ENCODE measurements around the gene SEPTIN5. TPM values are rescaled to one million over a fixed set of nuclear protein-coding genes. Genes with fewer than 3 reads are reported as not detected.

The SEPTIN5 gene
- total and polyA plus RNA-seq, 9 of the 15 experiments (the other 6 are each of a cell fraction or from before 2014, with no cell fraction given) = 0.03 to 195 (median 119) TPM

- TF ChIP-seq ID3 (CRISPR knock-in tag; IDR thresholded peaks at IDR 0.05) = no peak
- TF ChIP-seq ID3 (tag; IDR thresholded peaks at IDR 0.05) = peak; percentile 59; the same call in 1 of the 2 replicates
- TF ChIP-seq BCOR (IDR thresholded peaks at IDR 0.05) = peak; percentile 59; the same call in 1 of the 2 replicates
- TF ChIP-seq NFXL1 (CRISPR knock-in tag; IDR thresholded peaks at IDR 0.05) = no peak
- TF ChIP-seq STAT6 (CRISPR knock-in tag; IDR thresholded peaks at IDR 0.05) = peak; percentile 46; the same call in 1 of the 2 replicates
- peak; percentile 12 for TF ChIP-seq NELFE (IDR thresholded peaks at IDR 0.05; ENCODE audit: insufficient read depth, insufficient read length)
- TF ChIP-seq ERF (CRISPR knock-in tag; IDR thresholded peaks at IDR 0.05) = 0 out of 2 replicates have a peak, but pooled peaks have one; percentile 56
- TF ChIP-seq RCOR1 (IDR thresholded peaks at IDR 0.05; ENCODE audit: borderline replicate concordance in 1 of 2, low read depth in 2 of 2, low read length in 2 of 2) = no peak
Observed at GRCh38 chr22:19743081-19743480, 28.8 kb downstream of the SEPTIN5 start (continued).

GRCh38 chr22:19743651-19744050 lies 29.3 kb downstream of the SEPTIN5 start:
- Histone ChIP-seq H3K9me3 (replicated peaks; ENCODE audit: control insufficient read depth, insufficient read depth, low read depth, low read length) (no peaks in the 10 kb centered on the region), H2AFZ (ENCODE audit: low read depth, low read length) (no peak overlapping the region), H3K27me3 (ENCODE audit: control insufficient read depth in 2 of 2, insufficient read depth in 2 of 2, low read length in 2 of 2) (peaks cover 5 to 61% of the 10 kb centered on the region in 2 experiments; a peak in 4 of 5 replicates), H3K79me2 (ENCODE audit: control insufficient read depth, insufficient read depth, low read length) (no peaks in the 10 kb centered on the region), H3K4me1 (replicated peaks in 1 of 2; ENCODE audit: control insufficient read depth in 2 of 2, insufficient read depth in 2 of 2, low read length in 2 of 2) (peaks cover 0 to 71% of the 10 kb centered on the region in 2 experiments; a peak in 3 of 5 replicates), H3K4me3 (no peak overlapping the region), H3K9ac (ENCODE audit: insufficient read depth in 1 of 2, low read depth in 2 of 2, low read length in 2 of 2) (peak overlapping the region in 1 of 2 experiments; percentile 61; a peak in 2 of 4 replicates), H3K27ac (ENCODE audit: extremely low read depth, low read depth, low read length) (no peak overlapping the region), H3K4me2 (ENCODE audit: insufficient read depth, low read length) (no peak overlapping the region), H4K20me1 (replicated peaks; ENCODE audit: control insufficient read depth, insufficient read depth, low read length) (peaks cover 35% of the 10 kb centered on the region), H3K36me3 (ENCODE audit: control insufficient read depth, insufficient read depth, low read length) (no peaks in the 10 kb centered on the region), H3K9me1 (ENCODE audit: control insufficient read depth, insufficient read depth, low read length) (no peaks in the 10 kb centered on the region)
- FAIRE-seq = no peak
- ATAC-seq = no peak
- no TSS peak for BruUV-seq (replicated peaks)
- intact Hi-C loops (cut with micrococcal nuclease) = no loop called here
- WGBS (ENCODE audit: insufficient coverage, low coverage, missing lambda C conversion rate) = 11% methylated on average over 4 of the region's 4 CpGs
- in situ Hi-C loops (cut with MboI) = no loop called here
- DNase-seq (ENCODE audit: extremely low read depth in 1 of 4, low spot score in 3 of 4) = no peak
- ChIA-PET CTCF (ENCODE audit: low intra/inter-chr PET ratio) (no interaction called here), POLR2A (interaction anchor here (0.6 to 3.7 kb wide), 6 partner anchors 13 to 330 kb away, joined by 3 to 20 read pairs (median 10); partner anchors contain the start of gene GP1BB)
- TF ChIP-seq PHB (CRISPR knock-in tag; IDR thresholded peaks at IDR 0.05) (0 out of 2 replicates have a peak, but pooled peaks have one; percentile 2), SMAD3 (CRISPR knock-in tag; conservative IDR thresholded peaks at IDR 0.05) (no peak)
